CD14-positive monocyte (primary cell): Measurements from ENCODE around the gene C11orf86. TPM values are rescaled to one million over a fixed set of nuclear protein-coding genes. Genes with fewer than 3 reads are reported as not detected.

Source experiments
- DNase-seq, 3 donors: peaks; one replicate each; pipeline ENCODE4 v3.0.0-alpha.2; 2011 to 2022
- H2AFZ ChIP-seq: 2 replicates; pipeline ENCODE4 v1.6.0; 2012; ENCODE audit warnings: mild to moderate bottlenecking, low read depth, low read length, inconsistent platforms; ENCODE audit not compliant: insufficient read depth, poor library complexity, severe bottlenecking
- H3K27ac ChIP-seq, 2 donors: 1 replicate in 1 of 2; 2 replicates in 1 of 2; pipeline ENCODE4 v1.5.1; 2012 to 2013; ENCODE audit warnings: low read length in 2 of 2, control low read depth in 1 of 2, inconsistent platforms in 1 of 2, low read depth in 1 of 2, mild to moderate bottlenecking in 1 of 2
- H3K27me3 ChIP-seq, 2 donors: one replicate each; pipeline versions ENCODE4 v1.6.0 to v1.6.1; 2011 to 2013; ENCODE audit warnings: low read length in 2 of 2; ENCODE audit not compliant: control insufficient read depth in 2 of 2, insufficient read depth in 2 of 2
- H3K36me3 ChIP-seq, 2 donors: replicated peaks in 1 of 2; 1 replicate in 1 of 2; 2 replicates in 1 of 2; pipeline versions ENCODE4 v1.5.1 to v1.6.1; 2012 to 2013; ENCODE audit warnings: low read length in 2 of 2, control low read depth in 1 of 2, inconsistent platforms in 1 of 2, mild to moderate bottlenecking in 1 of 2; ENCODE audit not compliant: insufficient read depth in 2 of 2, control insufficient read depth in 1 of 2
- H3K4me1 ChIP-seq, 2 donors: 1 replicate in 1 of 2; 2 replicates in 1 of 2; pipeline versions ENCODE4 v1.5.1 to v1.6.1; 2012 to 2013; ENCODE audit warnings: low read length in 2 of 2, control low read depth in 1 of 2, inconsistent platforms in 1 of 2, mild to moderate bottlenecking in 1 of 2, moderate library complexity in 1 of 2; ENCODE audit not compliant: insufficient read depth in 2 of 2, control insufficient read depth in 1 of 2
- H3K4me2 ChIP-seq: replicated peaks from 2 replicates; pipeline ENCODE3; 2012; ENCODE audit warnings: low read length, moderate library complexity, mild to moderate bottlenecking; ENCODE audit not compliant: poor library complexity, severe bottlenecking; ENCODE audit errors: extremely low read depth
- H3K4me3 ChIP-seq, 3 experiments: fragments of 200-600 bp in 1 of 3; sonication (generic) in 1 of 3; replicated peaks in 1 of 3; 1 replicate in 2 of 3; 2 replicates in 1 of 3; pipeline ENCODE4 v1.5.1; 2011 to 2013; ENCODE audit warnings: low read length in 3 of 3, mild to moderate bottlenecking in 3 of 3, control low read depth in 2 of 3, low read depth in 2 of 3, inconsistent platforms in 1 of 3, moderate library complexity in 1 of 3
- H3K79me2 ChIP-seq: 2 replicates; pipeline ENCODE4 v1.6.0; 2012; ENCODE audit warnings: mild to moderate bottlenecking, control low read depth, inconsistent platforms, low read length, moderate library complexity; ENCODE audit not compliant: insufficient read depth
- H3K9ac ChIP-seq: 2 replicates; pipeline ENCODE4 v1.6.0; 2017; ENCODE audit warnings: low read length, mild to moderate bottlenecking; ENCODE audit not compliant: insufficient read depth, poor library complexity, severe bottlenecking
- H3K9me3 ChIP-seq, 2 donors: replicated peaks in 1 of 2; 1 replicate in 1 of 2; 2 replicates in 1 of 2; pipeline versions ENCODE4 v1.5.1 to v1.6.1; 2012 to 2013; ENCODE audit warnings: low read length in 2 of 2, control low read depth in 1 of 2; ENCODE audit not compliant: control insufficient read depth in 1 of 2, insufficient read depth in 1 of 2
- H4K20me1 ChIP-seq: 2 replicates; pipeline ENCODE4 v1.6.0; 2012; ENCODE audit warnings: mild to moderate bottlenecking, low read length, control low read depth, moderate library complexity; ENCODE audit not compliant: insufficient read depth
- H3K27ac Mint-ChIP-seq, 7 donors: one replicate each; pipeline ENCODE4 v1.8.0; 2020; ENCODE audit warnings: mild to moderate bottlenecking in 7 of 7, mixed read lengths in 7 of 7, moderate library complexity in 6 of 7, inconsistent platforms in 2 of 7
- H3K27me3 Mint-ChIP-seq, 3 donors: one replicate each; pipeline ENCODE4 v1.8.0; 2021 to 2022; ENCODE audit warnings: low read depth in 3 of 3, mild to moderate bottlenecking in 3 of 3, mixed read lengths in 3 of 3, moderate library complexity in 3 of 3, inconsistent platforms in 1 of 3
- H3K36me3 Mint-ChIP-seq, 2 donors: one replicate each; pipeline ENCODE4 v1.8.0; 2020; ENCODE audit warnings: mixed read lengths in 2 of 2, inconsistent platforms in 1 of 2, mild to moderate bottlenecking in 1 of 2
- H3K4me1 Mint-ChIP-seq: one replicate; pipeline ENCODE4 v1.8.0; 2020; ENCODE audit warnings: mild to moderate bottlenecking, mixed read lengths
- H3K4me3 Mint-ChIP-seq, 2 donors: one replicate each; pipeline ENCODE4 v1.8.0; 2020; ENCODE audit warnings: mild to moderate bottlenecking in 2 of 2, mixed read lengths in 2 of 2, moderate library complexity in 1 of 2
- H3K9me3 Mint-ChIP-seq, 7 donors: one replicate each; pipeline ENCODE4 v1.8.0; 2020 to 2022; ENCODE audit warnings: mixed read lengths in 7 of 7, mild to moderate bottlenecking in 6 of 7, moderate library complexity in 6 of 7, inconsistent platforms in 2 of 7
- CTCF ChIP-seq: fragments of 200-600 bp; IDR thresholded peaks from one replicate; pipeline ENCODE4 v1.8.0; 2022; ENCODE audit warnings: antibody characterized with exemption, mild to moderate bottlenecking
- WGBS: methylation state at CpG from one replicate; pipeline ENCODE4 v1.1.5; 2013; ENCODE audit warnings: missing lambda C conversion rate; ENCODE audit not compliant: insufficient coverage; 5-methylcytosine and 5-hydroxymethylcytosine counted together
- intact Hi-C, 2 donors: fragments of 100-400 bp; cut with micrococcal nuclease; formaldehyde crosslinking; loops; one replicate each; pipeline versions ENCODE4 v1.15.0 to v1.15.1; 2023
- polyA plus RNA-seq, 3 donors: library from polyadenylated mRNA; depleted of rRNA in 1 of 3; unstranded in 2 of 3; stranded (reverse) in 1 of 3; fragments of 300-500 nt in 2 of 3; fragments of >200 nt in 1 of 3; fragmentation: Illumina TruSeq in 2 of 3; gene quantifications; 1 replicate in 2 of 3; 2 replicates in 1 of 3; pipeline ENCODE4 v1.2.3, GENCODE V29; 2012 to 2021

Gene C11orf86
- polyA plus RNA-seq, 3 donors: not detected

GRCh38 chr11:67001332-67001731 is 26.2 kb downstream of the C11orf86 start:
- Histone ChIP-seq H3K9me3 (no peaks in the 10 kb centered on the region), H3K9ac (no peak overlapping the region), H3K27me3 (no peaks in the 10 kb centered on the region), H3K4me3 (no peak overlapping the region), H4K20me1 (no peaks in the 10 kb centered on the region), H3K36me3 (no peaks in the 10 kb centered on the region), H3K4me1 (no peaks in the 10 kb centered on the region), H3K79me2 (no peaks in the 10 kb centered on the region), H2AFZ (no peak overlapping the region), H3K27ac (no peak overlapping the region), H3K4me2 (no peak overlapping the region)
- Mint-ChIP-seq H3K4me1 (no peaks in the 10 kb centered on the region), H3K27ac (no peak overlapping the region), H3K27me3 (peaks cover 12 to 27% (median 21%) of the 10 kb centered on the region in 3 donors), H3K36me3 (no peaks in the 10 kb centered on the region), H3K9me3 (peaks cover 0 to 2% (median 0%) of the 10 kb centered on the region in 7 donors), H3K4me3 (no peak overlapping the region)
- no peak for TF ChIP-seq CTCF
- DNase-seq: no peak
- intact Hi-C loops: no loop called here
- 100% methylated on average over 2 of the region's 5 CpGs for WGBS

- WGBS: 100% methylated on average over 2 of the region's 8 CpGs
- no peak for DNase-seq
- Histone ChIP-seq H3K4me2 (no peak overlapping the region), H3K4me1 (no peaks in the 10 kb centered on the region), H3K36me3 (no peaks in the 10 kb centered on the region), H3K27me3 (no peaks in the 10 kb centered on the region), H2AFZ (no peak overlapping the region), H3K27ac (no peak overlapping the region), H3K9ac (no peak overlapping the region), H3K9me3 (no peaks in the 10 kb centered on the region), H3K4me3 (no peak overlapping the region), H4K20me1 (no peaks in the 10 kb centered on the region), H3K79me2 (no peaks in the 10 kb centered on the region)
- intact Hi-C loops: no loop called here
- no peak for TF ChIP-seq CTCF
- no peak overlapping the region for H3K4me3 Mint-ChIP-seq
- no peaks in the 10 kb centered on the region for H3K4me1 Mint-ChIP-seq
- peaks cover 12 to 23% (median 18%) of the 10 kb centered on the region in 3 donors for H3K27me3 Mint-ChIP-seq
- no peak overlapping the region for H3K27ac Mint-ChIP-seq
- H3K36me3 Mint-ChIP-seq: no peaks in the 10 kb centered on the region
- H3K9me3 Mint-ChIP-seq: peaks cover 0 to 6% (median 0%) of the 10 kb centered on the region in 7 donors
Measured at GRCh38 chr11:67002297-67002913, 27.3 kb downstream of the C11orf86 start.
